PC-3 (cell line): Measurements from ENCODE around the gene HERC6. TPM values are rescaled to one million over a fixed set of nuclear protein-coding genes. Genes with fewer than 3 reads are reported as not detected.
"Not testable (repeated sequence)": the region's sequence is repeated elsewhere in the genome, so short reads cannot be mapped to it uniquely, and the experiment has no call there.

Source experiments
- ATAC-seq: fragments of 200-7000 bp; cut with Tn5 transposase; 2 replicates; pipeline ENCODE4 v1.9.1; 2020; ENCODE audit warnings: mild to moderate bottlenecking, moderate library complexity
- BruUV-seq: library from RNA; stranded (reverse); fragments of 400-500 nt; replicated peaks from 2 replicates; lab custom pipeline; 2021; lab: Mats Ljungman, UMichigan
- CTCF ChIA-PET: fragments of 300-600 bp; sonication (Branson Sonifier 250); formaldehyde crosslinking; loops from one replicate; lab custom pipeline; 2022; ENCODE audit warnings: antibody characterized with exemption; lab: Charles Lee
- POLR2A ChIA-PET: fragments of 300-600 bp; sonication (Branson Sonifier 250); formaldehyde crosslinking; loops from one replicate; lab custom pipeline; 2022; ENCODE audit warnings: antibody characterized with exemption; ENCODE audit not compliant: unreplicated experiment; lab: Charles Lee
- DNase-seq: peaks from one replicate; pipeline ENCODE4 v3.0.0-alpha.2; 2015
- H2AFZ ChIP-seq: fragments of 300-600 bp; sonication (generic); 2 replicates; pipeline ENCODE4 v1.6.0; 2016; ENCODE audit warnings: antibody characterized with exemption, low read length
- H3F3A ChIP-seq: fragments of 300-600 bp; sonication (generic); one replicate; pipeline ENCODE4 v1.6.0; 2017; ENCODE audit warnings: antibody characterized with exemption, low read length, control low read depth, mild to moderate bottlenecking; ENCODE audit not compliant: unreplicated experiment
- H3K27ac ChIP-seq: fragments of 300-600 bp; sonication (generic); 2 replicates; pipeline ENCODE4 v1.5.1; 2016; ENCODE audit warnings: mild to moderate bottlenecking, low read length
- H3K27me3 ChIP-seq: fragments of 300-600 bp; sonication (generic); 2 replicates; pipeline ENCODE4 v1.6.1; 2016; ENCODE audit warnings: low read length, mixed read lengths
- H3K36me3 ChIP-seq: fragments of 300-600 bp; sonication (generic); 2 replicates; pipeline ENCODE4 v1.6.1; 2016; ENCODE audit warnings: low read depth, mixed run types, low read length, mixed read lengths
- H3K4me1 ChIP-seq: fragments of 300-600 bp; sonication (generic); 2 replicates; pipeline ENCODE4 v1.5.1; 2016; ENCODE audit warnings: low read length; ENCODE audit not compliant: insufficient read depth
- H3K4me2 ChIP-seq: fragments of 300-600 bp; sonication (generic); 2 replicates; pipeline ENCODE4 v1.6.0; 2016; ENCODE audit warnings: low read length
- H3K4me3 ChIP-seq: fragments of 300-600 bp; sonication (generic); 2 replicates; pipeline ENCODE4 v1.5.1; 2016; ENCODE audit warnings: mild to moderate bottlenecking, low read length, mixed read lengths
- H3K79me2 ChIP-seq: fragments of 300-600 bp; sonication (generic); 2 replicates; pipeline ENCODE4 v1.6.1; 2017; ENCODE audit warnings: low read length, mixed read lengths
- H3K9ac ChIP-seq: fragments of 300-600 bp; sonication (generic); 2 replicates; pipeline ENCODE4 v1.6.0; 2016; ENCODE audit warnings: mild to moderate bottlenecking, low read length
- H3K9me2 ChIP-seq: fragments of 300-600 bp; sonication (generic); replicated peaks from 2 replicates; pipeline ENCODE4 v1.6.1; 2016; ENCODE audit warnings: mixed run types, low read length, mixed read lengths
- H3K9me3 ChIP-seq: fragments of 300-600 bp; sonication (generic); 2 replicates; pipeline ENCODE4 v1.6.1; 2016; ENCODE audit warnings: low read length, mixed read lengths
- H4K20me1 ChIP-seq: fragments of 300-600 bp; sonication (generic); 2 replicates; pipeline ENCODE4 v1.6.1; 2016; ENCODE audit warnings: low read length, mixed read lengths
- CTCF ChIP-seq: fragments of 300-600 bp; sonication (generic); conservative IDR thresholded peaks from 2 replicates; pipeline ENCODE4 v1.5.1; 2017; ENCODE audit warnings: antibody characterized with exemption, low read depth, mild to moderate bottlenecking, low read length
- EZH2 ChIP-seq: fragments of 300-600 bp; sonication (generic); IDR thresholded peaks from one replicate; pipeline ENCODE4 v1.6.1; 2017; ENCODE audit warnings: antibody characterized with exemption, mild to moderate bottlenecking, low read length; ENCODE audit not compliant: unreplicated experiment
- EZH2phosphoT487 ChIP-seq: fragments of 300-600 bp; sonication (generic); IDR thresholded peaks from 2 replicates; pipeline ENCODE4 v1.6.1; 2018; ENCODE audit warnings: mild to moderate bottlenecking, antibody characterized with exemption, low read length, borderline replicate concordance
- intact Hi-C: fragments of 100-400 bp; cut with micrococcal nuclease; formaldehyde crosslinking; loops from 2 replicates; pipeline ENCODE4 v1.9.0; 2023
- total RNA-seq: library from RNA; depleted of rRNA; stranded (reverse); fragments of >200 nt; gene quantifications from 2 replicates; pipeline ENCODE4 v1.2.3, GENCODE V29; 2014

Gene HERC6
- total RNA-seq, 1 experiment from 2014 or later: 4.8 TPM

- no peaks in the 10 kb centered on the region for H3K36me3 ChIP-seq
- H3K4me2 ChIP-seq: no peak overlapping the region
- ChIA-PET POLR2A (no interaction called here), CTCF (no interaction called here)
- no peaks in the 10 kb centered on the region for H3K79me2 ChIP-seq
- H3K9me2 ChIP-seq: no peaks in the 10 kb centered on the region
- no peak overlapping the region for H3K9ac ChIP-seq
- H3F3A ChIP-seq: no peaks in the 10 kb centered on the region
- H3K9me3 ChIP-seq: no peaks in the 10 kb centered on the region
- no peaks in the 10 kb centered on the region for H3K4me1 ChIP-seq
- DNase-seq: no peak
- ATAC-seq: no peak
- no peak overlapping the region for H2AFZ ChIP-seq
- no TSS peak for BruUV-seq
- H3K27ac ChIP-seq: no peak overlapping the region
- no peaks in the 10 kb centered on the region for H3K27me3 ChIP-seq
- TF ChIP-seq EZH2 (no peak), EZH2phosphoT487 (no peak), CTCF (no peak)
- intact Hi-C loops: no loop called here
- H4K20me1 ChIP-seq: no peaks in the 10 kb centered on the region
- H3K4me3 ChIP-seq: no peak overlapping the region
Measured at GRCh38 chr4:88360256-88360655, 18.4 kb upstream of the HERC6 start.

- no peak for ATAC-seq
- no peak overlapping the region for H3K9ac ChIP-seq
- H3K27me3 ChIP-seq: no peaks in the 10 kb centered on the region
- no TSS peak for BruUV-seq
- no peaks in the 10 kb centered on the region for H3K79me2 ChIP-seq
- no peaks in the 10 kb centered on the region for H4K20me1 ChIP-seq
- TF ChIP-seq EZH2phosphoT487 (no peak), CTCF (no peak), EZH2 (no peak)
- no peak overlapping the region for H3K4me3 ChIP-seq
- POLR2A ChIA-PET: no interaction called here
- DNase-seq: no peak
- H3K9me3 ChIP-seq: no peaks in the 10 kb centered on the region
- no peak overlapping the region for H3K4me2 ChIP-seq
- no peaks in the 10 kb centered on the region for H3F3A ChIP-seq
- CTCF ChIA-PET: no interaction called here
- intact Hi-C loops: no loop called here
- H2AFZ ChIP-seq: no peak overlapping the region
- H3K4me1 ChIP-seq: no peaks in the 10 kb centered on the region
- H3K9me2 ChIP-seq: no peaks in the 10 kb centered on the region
- H3K27ac ChIP-seq: no peak overlapping the region
- no peaks in the 10 kb centered on the region for H3K36me3 ChIP-seq
Measured at GRCh38 chr4:88360791-88361190, 17.9 kb upstream of the HERC6 start.

GRCh38 chr4:88361217-88361773 lies 17.4 kb upstream of the HERC6 start:
- intact Hi-C loops, H3F3A ChIP-seq, H4K20me1 ChIP-seq, H3K27ac ChIP-seq, BruUV-seq, CTCF ChIA-PET, ATAC-seq, H3K27me3 ChIP-seq, H2AFZ ChIP-seq, H3K36me3 ChIP-seq, H3K9ac ChIP-seq, H3K79me2 ChIP-seq, H3K4me1 ChIP-seq, H3K9me3 ChIP-seq, POLR2A ChIA-PET, DNase-seq, H3K4me2 ChIP-seq, H3K9me2 ChIP-seq, H3K4me3 ChIP-seq: not testable (repeated sequence)
